Breast epithelium (tissue), 3 donors: ENCODE measurements around the gene LTBP2.

Source experiments
- POLR2A ChIP-seq: fragments of 450-650 bp; IDR thresholded peaks from one replicate; pipeline ENCODE4 v1.6.1; 2016; ENCODE audit warnings: antibody characterized with exemption, mild to moderate bottlenecking, moderate library complexity
- POLR2AphosphoS5 ChIP-seq, 3 donors: sonication (generic); formaldehyde crosslinking; IDR thresholded peaks; one replicate each; pipeline ENCODE4 v1.6.1; 2017; ENCODE audit warnings: antibody characterized with exemption in 3 of 3
- TF ChIP-seq, protein P1 (sequence below), 3 donors: fragments of 450-650 bp; IDR thresholded peaks; one replicate each; pipeline ENCODE4 v1.5.1; 2016 to 2017; ENCODE audit warnings: antibody characterized with exemption in 3 of 3, mild to moderate bottlenecking in 3 of 3, moderate library complexity in 3 of 3

DNA sequence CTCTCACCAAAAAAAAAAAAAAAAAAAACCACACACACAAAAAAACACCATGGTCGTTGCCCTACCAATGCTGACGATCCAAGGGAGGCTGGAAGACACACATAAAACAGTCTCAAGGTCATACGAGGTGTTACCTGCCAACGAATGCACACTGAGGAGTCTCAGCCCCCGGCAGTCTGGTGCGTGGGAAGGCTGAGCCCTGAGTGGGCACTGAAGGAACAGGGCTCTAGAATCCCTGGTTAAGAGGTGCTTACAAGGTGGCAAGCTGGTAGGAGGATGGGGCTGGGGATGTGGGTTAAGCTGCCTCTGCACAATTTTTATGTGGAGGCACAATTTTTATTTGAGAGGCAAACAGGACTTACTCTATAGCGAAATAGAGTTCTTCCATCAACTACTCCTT, 7.9 kb downstream of the LTBP2 start:
- TF ChIP-seq, protein P1, sequence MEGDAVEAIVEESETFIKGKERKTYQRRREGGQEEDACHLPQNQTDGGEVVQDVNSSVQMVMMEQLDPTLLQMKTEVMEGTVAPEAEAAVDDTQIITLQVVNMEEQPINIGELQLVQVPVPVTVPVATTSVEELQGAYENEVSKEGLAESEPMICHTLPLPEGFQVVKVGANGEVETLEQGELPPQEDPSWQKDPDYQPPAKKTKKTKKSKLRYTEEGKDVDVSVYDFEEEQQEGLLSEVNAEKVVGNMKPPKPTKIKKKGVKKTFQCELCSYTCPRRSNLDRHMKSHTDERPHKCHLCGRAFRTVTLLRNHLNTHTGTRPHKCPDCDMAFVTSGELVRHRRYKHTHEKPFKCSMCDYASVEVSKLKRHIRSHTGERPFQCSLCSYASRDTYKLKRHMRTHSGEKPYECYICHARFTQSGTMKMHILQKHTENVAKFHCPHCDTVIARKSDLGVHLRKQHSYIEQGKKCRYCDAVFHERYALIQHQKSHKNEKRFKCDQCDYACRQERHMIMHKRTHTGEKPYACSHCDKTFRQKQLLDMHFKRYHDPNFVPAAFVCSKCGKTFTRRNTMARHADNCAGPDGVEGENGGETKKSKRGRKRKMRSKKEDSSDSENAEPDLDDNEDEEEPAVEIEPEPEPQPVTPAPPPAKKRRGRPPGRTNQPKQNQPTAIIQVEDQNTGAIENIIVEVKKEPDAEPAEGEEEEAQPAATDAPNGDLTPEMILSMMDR (IDR thresholded peaks at IDR 0.05) = no peak
- no peak for TF ChIP-seq POLR2A
- TF ChIP-seq POLR2AphosphoS5 (IDR thresholded peaks at IDR 0.05) = no peak
